CD4-positive, alpha-beta T cell (primary cell): Measurements from ENCODE around the gene ZMYND15. TPM values are rescaled to one million over a fixed set of nuclear protein-coding genes. Genes with fewer than 3 reads are reported as not detected.

Experiments
- ATAC-seq: fragments of 200-7000 bp; cut with Tn5 transposase; one replicate; pipeline ENCODE4 v1.10.0; 2022; ENCODE audit warnings: mild to moderate bottlenecking; ENCODE audit not compliant: poor library complexity
- CTCF ChIA-PET: fragments of 350-600 bp; sonication (Branson Sonifier 250); formaldehyde crosslinking; loops from one replicate; lab custom pipeline; 2021; ENCODE audit warnings: antibody characterized with exemption, inconsistent platforms; lab: Charles Lee
- POLR2A ChIA-PET: fragments of 350-600 bp; sonication (Branson Sonifier 250); formaldehyde crosslinking; loops from one replicate; lab custom pipeline; 2021; ENCODE audit warnings: antibody characterized with exemption, inconsistent platforms; lab: Charles Lee
- DNase-seq, 14 experiments: peaks; one replicate each; pipeline ENCODE4 v3.0.0-alpha.2; 2013 to 2020; ENCODE audit warnings: mixed read lengths in 2 of 14
- H3K27ac ChIP-seq, 2 donors: one replicate each; pipeline versions ENCODE4 v1.5.1 to v1.7.0; 2013; ENCODE audit warnings: low read length in 2 of 2, low read depth in 1 of 2, mild to moderate bottlenecking in 1 of 2
- H3K27me3 ChIP-seq, 2 experiments: 1 replicate in 1 of 2; 2 replicates in 1 of 2; pipeline versions ENCODE4 v1.6.1 to v1.7.0; 2013; ENCODE audit warnings: low read length in 2 of 2, control low read depth in 1 of 2, mild to moderate bottlenecking in 1 of 2, moderate library complexity in 1 of 2; ENCODE audit not compliant: insufficient read depth in 2 of 2, control insufficient read depth in 1 of 2
- H3K36me3 ChIP-seq: one replicate; pipeline ENCODE4 v1.6.1; 2013; ENCODE audit warnings: low read length, control low read depth; ENCODE audit not compliant: insufficient read depth
- H3K4me1 ChIP-seq: one replicate; pipeline ENCODE4 v1.6.1; 2013; ENCODE audit warnings: low read length, control low read depth; ENCODE audit not compliant: insufficient read depth
- H3K4me3 ChIP-seq: one replicate; pipeline ENCODE4 v1.5.1; 2013; ENCODE audit warnings: mild to moderate bottlenecking, low read length, moderate library complexity
- H3K9me3 ChIP-seq, 2 experiments: 1 replicate in 1 of 2; 2 replicates in 1 of 2; pipeline versions ENCODE4 v1.6.1 to v1.7.0; 2013; ENCODE audit warnings: low read length in 2 of 2, mild to moderate bottlenecking in 2 of 2, control low read depth in 1 of 2, moderate library complexity in 1 of 2; ENCODE audit not compliant: control insufficient read depth in 1 of 2, insufficient read depth in 1 of 2
- H3K27ac Mint-ChIP-seq: one replicate; pipeline ENCODE4 v1.8.0; 2020; ENCODE audit warnings: mixed read lengths
- H3K27me3 Mint-ChIP-seq: one replicate; pipeline ENCODE4 v1.8.0; 2021; ENCODE audit warnings: mixed read lengths
- H3K36me3 Mint-ChIP-seq: one replicate; pipeline ENCODE4 v1.8.0; 2021; ENCODE audit warnings: low read depth, mixed read lengths
- H3K4me1 Mint-ChIP-seq: one replicate; pipeline ENCODE4 v1.8.0; 2021; ENCODE audit warnings: low read depth, mixed read lengths
- H3K4me3 Mint-ChIP-seq: one replicate; pipeline ENCODE4 v1.8.0; 2020; ENCODE audit warnings: mild to moderate bottlenecking, mixed read lengths
- H3K9me3 Mint-ChIP-seq: one replicate; pipeline ENCODE4 v1.8.0; 2020; ENCODE audit warnings: mixed read lengths
- CTCF ChIP-seq: fragments of 200-600 bp; IDR thresholded peaks from one replicate; pipeline ENCODE4 v1.8.0; 2022; ENCODE audit warnings: antibody characterized with exemption, mild to moderate bottlenecking
- intact Hi-C, 2 experiments: fragments of 100-400 bp; cut with DNase I in 1 of 2; cut with micrococcal nuclease in 1 of 2; formaldehyde crosslinking; loops; one replicate each; pipeline versions ENCODE4 v1.15.1 to v1.9.0; 2023 to 2025; cut with DNase I, micrococcal nuclease
- total RNA-seq, 174 experiments: library from RNA in 2 of 174; stranded (reverse) in 2 of 174; gene quantifications; one replicate each; pipeline ENCODE4 v1.2.3 and lab custom pipeline; 2021 to 2026

The ZMYND15 gene
- total RNA-seq, 2 experiments from 2014 or later: 3.1 to 3.3 TPM

GRCh38 chr17:4795168-4795567, 55.5 kb downstream of the ZMYND15 start:
- peaks cover 19% of the 10 kb centered on the region for H3K36me3 Mint-ChIP-seq
- intact Hi-C loops: loop anchor here (5.0 to 10.0 kb wide), 2 partner anchors 37 to 170 kb away; partner anchors contain the start of genes MINK1 (in 1 of the 2) and SPAG7 (in 1 of the 2)
- no peak overlapping the region for H3K27ac Mint-ChIP-seq
- ATAC-seq: no peak
- H3K9me3 Mint-ChIP-seq: no peaks in the 10 kb centered on the region
- POLR2A ChIA-PET: no interaction called here
- no peak for DNase-seq
- H3K4me1 Mint-ChIP-seq: peaks cover 18% of the 10 kb centered on the region
- H3K27me3 Mint-ChIP-seq: peaks cover 10% of the 10 kb centered on the region
- H3K4me1 ChIP-seq: peaks cover 28% of the 10 kb centered on the region
- no peaks in the 10 kb centered on the region for H3K9me3 ChIP-seq
- H3K36me3 ChIP-seq: peaks cover 21% of the 10 kb centered on the region
- CTCF ChIA-PET: no interaction called here
- H3K27ac ChIP-seq: no peak overlapping the region
- no peak overlapping the region for H3K4me3 ChIP-seq
- H3K4me3 Mint-ChIP-seq: no peak overlapping the region
- no peaks in the 10 kb centered on the region for H3K27me3 ChIP-seq
- TF ChIP-seq CTCF: no peak

Other genes starting within 250 kb of the ZMYND15 start
- gene SPNS2, start 241.0 kb upstream of the ZMYND15 start, total RNA-seq: under 1 TPM; 0.33 to 0.53 TPM
- 10 to 100 TPM; 58.0 to 58.2 TPM for gene MYBBP1A, start 184.4 kb upstream of the ZMYND15 start, total RNA-seq
- not detected for gene GGT6, start 179.3 kb upstream of the ZMYND15 start, total RNA-seq
- not detected for gene SMTNL2, start 155.3 kb upstream of the ZMYND15 start, total RNA-seq
- gene ALOX15, start 98.2 kb upstream of the ZMYND15 start, total RNA-seq: under 1 TPM in 1 of 2 experiments, not detected in 1; 0.36 TPM
- 10 to 100 TPM; 34.1 to 37.2 TPM for gene PELP1, start 35.7 kb upstream of the ZMYND15 start, total RNA-seq
- gene ARRB2, start 29.2 kb upstream of the ZMYND15 start, total RNA-seq: 100 to 1,000 TPM; 210 to 220 TPM
- 1 to 10 TPM; 2.3 to 3.0 TPM for gene MED11, start 8.4 kb upstream of the ZMYND15 start, total RNA-seq
- gene CXCL16, start 95 bp downstream of the ZMYND15 start, total RNA-seq: 10 to 100 TPM; 24.8 to 25.8 TPM
- not detected for gene TM4SF5, start 32.1 kb downstream of the ZMYND15 start, total RNA-seq
- not detected for gene VMO1, start 46.5 kb downstream of the ZMYND15 start, total RNA-seq
- not detected for gene GLTPD2, start 49.1 kb downstream of the ZMYND15 start, total RNA-seq
- 10 to 100 TPM; 44.3 to 52.7 TPM for gene PSMB6, start 56.3 kb downstream of the ZMYND15 start, total RNA-seq
- 10 to 100 TPM; 10.2 to 10.7 TPM for gene PLD2, start 67.3 kb downstream of the ZMYND15 start, total RNA-seq
- 100 to 1,000 TPM; 163 to 171 TPM for gene MINK1, start 93.5 kb downstream of the ZMYND15 start, total RNA-seq
- 10 to 100 TPM; 28.9 to 30.5 TPM for gene C17orf107, start 159.7 kb downstream of the ZMYND15 start, total RNA-seq
- gene CHRNE, start 163.3 kb downstream of the ZMYND15 start, total RNA-seq: 1 to 10 TPM; 3.2 to 3.7 TPM
- gene GP1BA, start 192.4 kb downstream of the ZMYND15 start, total RNA-seq: not detected
- gene SLC25A11, start 200.2 kb downstream of the ZMYND15 start, total RNA-seq: 10 to 100 TPM; 20.8 to 21.9 TPM
- gene RNF167, start 200.4 kb downstream of the ZMYND15 start, total RNA-seq: 10 to 100 TPM; 59.3 to 62.8 TPM
- 100 to 1,000 TPM; 349 to 362 TPM for gene PFN1, start 208.7 kb downstream of the ZMYND15 start, total RNA-seq
- 10 to 100 TPM; 17.2 to 20.5 TPM for gene ENO3, start 211.3 kb downstream of the ZMYND15 start, total RNA-seq
- gene SPAG7, start 228.0 kb downstream of the ZMYND15 start, total RNA-seq: 10 to 100 TPM; 30.2 to 30.9 TPM
- gene CAMTA2, start 247.8 kb downstream of the ZMYND15 start, total RNA-seq: 10 to 100 TPM; 41.6 to 51.3 TPM